Keratinocyte (primary cell): Measurements from ENCODE around the gene DAB1. TPM values are rescaled to one million over a fixed set of nuclear protein-coding genes. Genes with fewer than 3 reads are reported as not detected.

Source experiments
- DNase-seq: peaks from one replicate; pipeline ENCODE4 v3.0.0-alpha.2; 2011; ENCODE audit warnings: low read depth, missing footprints, low spot score
- FAIRE-seq: peaks from 2 replicates; lab custom pipeline; 2011; peaks lifted over from hg19 to GRCh38; lab: Jason Lieb, UNC
- H2AFZ ChIP-seq: 2 replicates; pipeline ENCODE4 v1.6.0; 2012; ENCODE audit warnings: low read length, control low read depth, inconsistent platforms; ENCODE audit not compliant: control insufficient read depth
- H3K27ac ChIP-seq: 2 replicates; pipeline ENCODE4 v1.5.1; 2011; ENCODE audit warnings: low read length; ENCODE audit not compliant: control insufficient read depth, insufficient read depth
- H3K27me3 ChIP-seq: 3 replicates; pipeline ENCODE4 v1.6.0; 2011; ENCODE audit warnings: low read length; ENCODE audit not compliant: control insufficient read depth, insufficient read depth; ENCODE audit errors: extremely low read depth
- H3K36me3 ChIP-seq, 2 experiments: 2 replicates in 1 of 2; 3 replicates in 1 of 2; pipeline ENCODE4 v1.5.1; 2011; ENCODE audit warnings: low read length in 2 of 2, mild to moderate bottlenecking in 1 of 2; ENCODE audit not compliant: control insufficient read depth in 2 of 2, insufficient read depth in 2 of 2; ENCODE audit errors: extremely low read depth in 1 of 2
- H3K4me1 ChIP-seq: 3 replicates; pipeline ENCODE4 v1.5.1; 2011; ENCODE audit warnings: low read length; ENCODE audit not compliant: control insufficient read depth, insufficient read depth; ENCODE audit errors: extremely low read depth
- H3K4me2 ChIP-seq: 3 replicates; pipeline ENCODE4 v1.6.0; 2011; ENCODE audit warnings: low read depth, low read length; ENCODE audit not compliant: control insufficient read depth, insufficient read depth; ENCODE audit errors: extremely low read depth
- H3K4me3 ChIP-seq, 3 experiments: fragments of 200-600 bp in 1 of 3; sonication (generic) in 1 of 3; 2 replicates in 2 of 3; 3 replicates in 1 of 3; pipeline ENCODE4 v1.5.1; 2011 to 2016; ENCODE audit warnings: low read length in 3 of 3, mild to moderate bottlenecking in 3 of 3, control low read depth in 2 of 3, inconsistent platforms in 1 of 3, low read depth in 1 of 3, mixed read lengths in 1 of 3, mixed run types in 1 of 3, moderate library complexity in 1 of 3; ENCODE audit not compliant: control insufficient read depth in 2 of 3, insufficient read depth in 2 of 3; ENCODE audit errors: extremely low read depth in 1 of 3
- H3K79me2 ChIP-seq: 2 replicates; pipeline ENCODE4 v1.6.0; 2012; ENCODE audit warnings: low read length; ENCODE audit not compliant: control insufficient read depth, insufficient read depth
- H3K9ac ChIP-seq: 3 replicates; pipeline ENCODE4 v1.6.0; 2011; ENCODE audit warnings: low read length; ENCODE audit not compliant: control insufficient read depth, insufficient read depth; ENCODE audit errors: extremely low read depth
- H3K9me1 ChIP-seq: 3 replicates; pipeline ENCODE4 v1.6.0; 2011; ENCODE audit warnings: low read length; ENCODE audit not compliant: control insufficient read depth, insufficient read depth; ENCODE audit errors: extremely low read depth
- H3K9me3 ChIP-seq: 2 replicates; pipeline ENCODE4 v1.5.1; 2012; ENCODE audit warnings: low read depth, low read length; ENCODE audit not compliant: control insufficient read depth
- H4K20me1 ChIP-seq: 3 replicates; pipeline ENCODE4 v1.6.0; 2011; ENCODE audit warnings: low read length; ENCODE audit not compliant: control insufficient read depth, insufficient read depth; ENCODE audit errors: extremely low read depth
- EZH2 ChIP-seq: IDR thresholded peaks from one replicate; pipeline ENCODE4 v1.6.1; 2012; ENCODE audit warnings: inconsistent platforms, mild to moderate bottlenecking, low read length, moderate library complexity
- dilution Hi-C: fragments of 300-500 bp; cut with MboI; formaldehyde crosslinking; loops from one replicate; pipeline ENCODE4 v1.7.0; 2020; ENCODE audit warnings: low sequenced_read_pairs; ENCODE audit not compliant: extremely low pct_ligation_motif_present
- polyA plus RNA-seq, 5 experiments: library from polyadenylated mRNA; depleted of rRNA in 3 of 5; stranded (reverse) in 3 of 5; stranded (forward) in 1 of 5; unstranded in 1 of 5; fragments of >200 nt; gene quantifications; 1 replicate in 1 of 5; 2 replicates in 3 of 5; 3 replicates in 1 of 5; pipeline versions ENCODE4 v1.2.1 to v1.2.3, GENCODE V29; 2011 to 2012; ENCODE audit warnings: missing spikeins in 2 of 5, low read depth in 1 of 5, low replicate concordance in 1 of 5
- TF ChIP-seq, protein P1 (sequence below), 3 experiments: IDR thresholded peaks in 1 of 3; conservative IDR thresholded peaks in 1 of 3; optimal IDR thresholded peaks in 1 of 3; 2 replicates in 2 of 3; 3 replicates in 1 of 3; pipeline versions ENCODE3 to v1.5.1; 2011; ENCODE audit warnings: low read length in 3 of 3, mild to moderate bottlenecking in 3 of 3, moderate library complexity in 2 of 3, control low read depth in 1 of 3, inconsistent platforms in 1 of 3; ENCODE audit not compliant: insufficient read depth in 2 of 3; ENCODE audit errors: extremely low read depth in 1 of 3

The DAB1 gene
- polyA plus RNA-seq, 1 donor (not counting 4 experiments of a cell fraction or from before 2014, with no cell fraction given): 0.01 TPM

DNA sequence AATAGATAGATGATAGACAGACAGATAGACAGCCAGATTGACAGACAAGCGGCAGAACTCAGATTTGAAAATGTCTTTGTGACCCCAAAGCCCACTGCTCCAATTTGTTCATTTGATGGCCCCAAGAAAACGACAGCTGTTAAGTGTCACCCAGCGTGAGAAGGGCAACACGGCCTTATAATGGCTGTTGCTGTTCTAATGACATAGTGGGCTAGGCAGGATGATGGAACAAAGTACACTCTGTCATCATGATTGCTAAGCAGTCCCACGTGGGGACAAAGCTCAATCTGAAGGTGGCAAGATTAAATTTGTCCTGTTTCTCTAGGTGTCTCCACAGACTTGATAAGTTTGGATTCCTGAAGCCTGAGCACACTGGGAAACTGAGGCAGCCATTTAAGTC, 112.9 kb downstream of the DAB1 start:
- no peaks in the 10 kb centered on the region for H4K20me1 ChIP-seq
- H3K27me3 ChIP-seq: no peaks in the 10 kb centered on the region
- no peak for DNase-seq
- H2AFZ ChIP-seq: no peak overlapping the region
- H3K9me1 ChIP-seq: no peaks in the 10 kb centered on the region
- no peaks in the 10 kb centered on the region for H3K9me3 ChIP-seq
- no peak overlapping the region for H3K27ac ChIP-seq
- H3K4me2 ChIP-seq: no peak overlapping the region
- no peak for FAIRE-seq
- H3K4me1 ChIP-seq: no peaks in the 10 kb centered on the region
- no peaks in the 10 kb centered on the region for H3K79me2 ChIP-seq
- dilution Hi-C loops: no loop called here
- TF ChIP-seq EZH2: no peak
- TF ChIP-seq, protein P1, sequence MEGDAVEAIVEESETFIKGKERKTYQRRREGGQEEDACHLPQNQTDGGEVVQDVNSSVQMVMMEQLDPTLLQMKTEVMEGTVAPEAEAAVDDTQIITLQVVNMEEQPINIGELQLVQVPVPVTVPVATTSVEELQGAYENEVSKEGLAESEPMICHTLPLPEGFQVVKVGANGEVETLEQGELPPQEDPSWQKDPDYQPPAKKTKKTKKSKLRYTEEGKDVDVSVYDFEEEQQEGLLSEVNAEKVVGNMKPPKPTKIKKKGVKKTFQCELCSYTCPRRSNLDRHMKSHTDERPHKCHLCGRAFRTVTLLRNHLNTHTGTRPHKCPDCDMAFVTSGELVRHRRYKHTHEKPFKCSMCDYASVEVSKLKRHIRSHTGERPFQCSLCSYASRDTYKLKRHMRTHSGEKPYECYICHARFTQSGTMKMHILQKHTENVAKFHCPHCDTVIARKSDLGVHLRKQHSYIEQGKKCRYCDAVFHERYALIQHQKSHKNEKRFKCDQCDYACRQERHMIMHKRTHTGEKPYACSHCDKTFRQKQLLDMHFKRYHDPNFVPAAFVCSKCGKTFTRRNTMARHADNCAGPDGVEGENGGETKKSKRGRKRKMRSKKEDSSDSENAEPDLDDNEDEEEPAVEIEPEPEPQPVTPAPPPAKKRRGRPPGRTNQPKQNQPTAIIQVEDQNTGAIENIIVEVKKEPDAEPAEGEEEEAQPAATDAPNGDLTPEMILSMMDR (optimal IDR thresholded peaks at IDR 0.05 in 1 of 3, IDR thresholded peaks at IDR 0.05 in 1 of 3, conservative IDR thresholded peaks at IDR 0.05 in 1 of 3; ENCODE audit: extremely low read depth in 1 of 3, insufficient read depth in 2 of 3, low read length in 3 of 3): no peak
- no peak overlapping the region for H3K4me3 ChIP-seq
- H3K9ac ChIP-seq: no peak overlapping the region
- H3K36me3 ChIP-seq: no peaks in the 10 kb centered on the region

DNA sequence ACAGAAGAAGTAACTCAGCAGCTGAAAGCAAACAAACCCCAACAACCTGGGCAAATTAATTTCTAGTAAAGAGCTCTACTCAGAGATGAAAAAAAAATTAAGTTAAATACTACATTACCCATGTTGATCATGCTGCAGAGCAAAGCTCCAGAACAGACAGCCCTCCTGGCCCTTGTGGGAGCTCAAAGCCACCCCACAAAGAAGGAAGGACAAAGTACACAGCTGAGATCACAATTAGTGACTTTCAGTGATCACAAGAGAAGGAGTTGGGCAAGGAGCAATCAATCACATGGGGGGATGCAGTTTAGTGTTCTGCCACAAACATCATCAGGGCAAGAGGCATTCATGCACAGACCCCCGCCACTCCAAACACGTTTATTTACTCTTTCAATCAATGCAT, 114.2 kb downstream of the DAB1 start:
- H3K79me2 ChIP-seq: no peaks in the 10 kb centered on the region
- no peak overlapping the region for H2AFZ ChIP-seq
- no peaks in the 10 kb centered on the region for H3K27me3 ChIP-seq
- no peak overlapping the region for H3K4me3 ChIP-seq
- dilution Hi-C loops: no loop called here
- H3K4me1 ChIP-seq: no peaks in the 10 kb centered on the region
- FAIRE-seq: no peak
- no peaks in the 10 kb centered on the region for H3K9me3 ChIP-seq
- no peak overlapping the region for H3K9ac ChIP-seq
- TF ChIP-seq, protein P1 (optimal IDR thresholded peaks at IDR 0.05 in 1 of 3, IDR thresholded peaks at IDR 0.05 in 1 of 3, conservative IDR thresholded peaks at IDR 0.05 in 1 of 3; ENCODE audit: extremely low read depth in 1 of 3, insufficient read depth in 2 of 3, low read length in 3 of 3): no peak
- TF ChIP-seq EZH2: no peak
- no peak overlapping the region for H3K4me2 ChIP-seq
- no peaks in the 10 kb centered on the region for H3K36me3 ChIP-seq
- H4K20me1 ChIP-seq: no peaks in the 10 kb centered on the region
- no peak overlapping the region for H3K27ac ChIP-seq
- no peak for DNase-seq
- no peaks in the 10 kb centered on the region for H3K9me1 ChIP-seq
